MCF 10A (cell line): ENCODE results near the gene DNAH10. TPM values are rescaled to one million over a fixed set of nuclear protein-coding genes. Genes with fewer than 3 reads are reported as not detected.

Experiments
- BruUV-seq: library from RNA; stranded (reverse); fragments of 400-500 nt; replicated peaks from 2 replicates; lab custom pipeline; 2021; lab: Mats Ljungman, UMichigan
- CTCF ChIA-PET: fragments of 300-600 bp; sonication (Branson Sonifier 250); formaldehyde crosslinking; extraction: SDS; loops from one replicate; lab custom pipeline; 2021; ENCODE audit warnings: antibody characterized with exemption, inconsistent platforms; lab: Yijun Ruan, JAX
- POLR2A ChIA-PET: fragments of 300-600, 350-650 bp; sonication (Branson Sonifier 250); formaldehyde crosslinking; extraction: SDS; loops from one replicate; lab custom pipeline; 2020; ENCODE audit warnings: antibody characterized with exemption, inconsistent platforms; lab: Yijun Ruan, JAX
- DNase-seq: peaks from one replicate; pipeline ENCODE4 v3.0.0-alpha.2; 2018; ENCODE audit not compliant: unreplicated experiment
- H3K27ac Mint-ChIP-seq: one replicate; pipeline ENCODE4 v1.8.0; 2022; ENCODE audit warnings: mild to moderate bottlenecking, low read depth, mixed read lengths; ENCODE audit not compliant: unreplicated experiment
- H3K27me3 Mint-ChIP-seq: one replicate; pipeline ENCODE4 v1.8.0; 2022; ENCODE audit warnings: mixed read lengths; ENCODE audit not compliant: insufficient read depth, unreplicated experiment
- H3K36me3 Mint-ChIP-seq: one replicate; pipeline ENCODE4 v1.8.0; 2022; ENCODE audit warnings: mild to moderate bottlenecking, moderate library complexity, mixed read lengths; ENCODE audit not compliant: insufficient read depth, unreplicated experiment
- H3K4me1 Mint-ChIP-seq: one replicate; pipeline ENCODE4 v1.8.0; 2022; ENCODE audit warnings: mixed read lengths; ENCODE audit not compliant: insufficient read depth, unreplicated experiment
- H3K4me3 Mint-ChIP-seq: one replicate; pipeline ENCODE4 v1.8.0; 2022; ENCODE audit warnings: mild to moderate bottlenecking, moderate library complexity, mixed read lengths; ENCODE audit not compliant: unreplicated experiment
- H3K9me3 Mint-ChIP-seq: one replicate; pipeline ENCODE4 v1.8.0; 2022; ENCODE audit warnings: mixed read lengths; ENCODE audit not compliant: unreplicated experiment
- intact Hi-C: fragments of 100-400 bp; cut with micrococcal nuclease; formaldehyde crosslinking; loops from 2 replicates; pipeline ENCODE4 v1.14.1; 2022
- total RNA-seq: library from RNA; stranded (reverse); gene quantifications from 2 replicates; pipeline ENCODE4 v1.2.3, GENCODE V29; 2022
- TF ChIP-seq, protein P1 (sequence below): fragments of 200-600 bp; IDR thresholded peaks from one replicate; pipeline ENCODE4 v1.8.0; 2022; ENCODE audit warnings: antibody characterized with exemption, mild to moderate bottlenecking; ENCODE audit not compliant: unreplicated experiment

DNAH10 gene
- total RNA-seq, 1 experiment from 2014 or later = 0.21 TPM

DNA sequence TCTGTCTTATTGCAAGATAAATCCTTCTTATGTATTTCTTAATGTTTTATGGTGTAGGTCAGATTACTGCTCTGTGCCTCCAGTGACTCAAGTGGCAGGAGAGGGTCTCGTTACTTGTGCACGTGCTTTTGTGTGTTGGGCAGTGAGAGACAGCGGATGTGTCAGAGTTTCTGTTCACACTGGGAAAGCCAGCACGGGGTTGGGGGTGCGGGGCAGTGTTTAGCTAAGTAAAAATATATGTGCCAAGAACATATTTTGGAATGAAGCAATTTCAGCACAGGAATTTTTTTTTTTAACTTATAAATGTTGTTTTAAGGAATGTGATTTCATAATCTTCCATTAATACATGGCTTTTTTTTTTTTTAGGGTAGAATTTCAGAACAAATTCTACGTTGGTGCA, 4.5 kb upstream of the DNAH10 start:
- Mint-ChIP-seq H3K27me3 (no peaks in the 10 kb centered on the region), H3K27ac (peak overlapping the region; percentile 67), H3K4me1 (peaks cover 11% of the 10 kb centered on the region), H3K36me3 (peaks cover 12% of the 10 kb centered on the region), H3K4me3 (peak overlapping the region; percentile 21), H3K9me3 (no peaks in the 10 kb centered on the region)
- intact Hi-C loops = no loop called here
- POLR2A ChIA-PET = interaction anchor here (0.6 to 2.0 kb wide), 6 partner anchors 44 to 346 kb away, joined by 3 to 6 read pairs (median 4); partner anchors contain the start of gene ATP6V0A2
- no TSS peak for BruUV-seq
- CTCF ChIA-PET = interaction anchor here (1.0 kb wide), 1 partner anchor 43 kb away, joined by 8 read pairs; no protein-coding TSS in a partner anchor
- TF ChIP-seq, protein P1, sequence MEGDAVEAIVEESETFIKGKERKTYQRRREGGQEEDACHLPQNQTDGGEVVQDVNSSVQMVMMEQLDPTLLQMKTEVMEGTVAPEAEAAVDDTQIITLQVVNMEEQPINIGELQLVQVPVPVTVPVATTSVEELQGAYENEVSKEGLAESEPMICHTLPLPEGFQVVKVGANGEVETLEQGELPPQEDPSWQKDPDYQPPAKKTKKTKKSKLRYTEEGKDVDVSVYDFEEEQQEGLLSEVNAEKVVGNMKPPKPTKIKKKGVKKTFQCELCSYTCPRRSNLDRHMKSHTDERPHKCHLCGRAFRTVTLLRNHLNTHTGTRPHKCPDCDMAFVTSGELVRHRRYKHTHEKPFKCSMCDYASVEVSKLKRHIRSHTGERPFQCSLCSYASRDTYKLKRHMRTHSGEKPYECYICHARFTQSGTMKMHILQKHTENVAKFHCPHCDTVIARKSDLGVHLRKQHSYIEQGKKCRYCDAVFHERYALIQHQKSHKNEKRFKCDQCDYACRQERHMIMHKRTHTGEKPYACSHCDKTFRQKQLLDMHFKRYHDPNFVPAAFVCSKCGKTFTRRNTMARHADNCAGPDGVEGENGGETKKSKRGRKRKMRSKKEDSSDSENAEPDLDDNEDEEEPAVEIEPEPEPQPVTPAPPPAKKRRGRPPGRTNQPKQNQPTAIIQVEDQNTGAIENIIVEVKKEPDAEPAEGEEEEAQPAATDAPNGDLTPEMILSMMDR = no peak
- peak; percentile 95 for DNase-seq

DNA sequence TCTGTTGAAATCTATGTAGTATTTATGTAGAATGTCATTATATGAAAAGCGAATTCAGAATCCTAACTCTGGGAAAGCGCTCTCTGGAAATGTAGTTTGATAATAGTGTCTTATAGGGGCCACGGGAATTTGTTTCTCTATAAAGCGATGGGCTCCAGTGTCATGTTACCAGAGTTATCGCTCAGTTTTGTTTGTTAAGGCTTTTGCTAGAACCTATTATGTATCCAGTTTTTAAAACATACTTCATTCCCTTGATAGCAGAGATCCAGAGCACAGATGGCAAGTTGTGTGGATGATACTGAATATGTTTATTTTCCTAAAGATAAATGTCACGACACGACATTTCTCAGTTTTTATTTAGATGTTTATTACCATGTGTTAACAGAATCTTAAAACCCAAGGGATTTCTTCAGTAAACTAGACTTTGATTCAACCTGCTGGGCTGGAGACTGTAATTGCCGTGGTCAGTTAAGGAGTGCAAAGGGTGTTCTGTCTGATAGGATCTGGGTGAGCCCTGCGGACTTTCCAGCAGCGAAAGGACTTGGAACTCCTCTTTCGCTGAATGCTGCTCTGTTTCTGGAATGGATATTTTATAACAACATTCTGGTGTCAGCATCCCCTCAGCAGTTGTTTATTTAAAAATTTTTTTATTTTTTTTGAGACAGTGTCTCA, 1.7 kb upstream of the DNAH10 start:
- CTCF ChIA-PET = no interaction called here
- Mint-ChIP-seq H3K9me3 (no peaks in the 10 kb centered on the region), H3K4me3 (no peak overlapping the region), H3K27me3 (no peaks in the 10 kb centered on the region), H3K27ac (no peak overlapping the region), H3K4me1 (peaks cover 11% of the 10 kb centered on the region), H3K36me3 (peaks cover 8% of the 10 kb centered on the region)
- TF ChIP-seq, protein P1 = no peak
- no TSS peak for BruUV-seq
- intact Hi-C loops = no loop called here
- POLR2A ChIA-PET = no interaction called here
- DNase-seq = no peak

DNA sequence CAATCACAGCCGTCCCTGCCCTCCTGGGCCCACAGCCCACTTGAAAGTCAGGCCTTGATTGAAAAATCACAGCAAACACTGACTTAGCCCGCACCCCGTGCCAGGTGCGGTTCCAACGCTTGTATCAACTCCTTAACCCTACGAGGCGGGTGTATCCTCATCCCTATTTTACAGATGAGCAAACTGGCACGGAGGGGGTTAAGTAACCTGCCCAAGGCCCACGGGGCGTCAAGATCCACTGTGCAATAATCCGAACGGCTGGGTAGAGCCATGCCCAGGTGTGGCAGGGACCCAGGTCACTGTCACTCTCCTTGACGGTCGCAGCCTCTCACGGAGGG, 583 bp downstream of the DNAH10 start:
- Mint-ChIP-seq H3K27me3 (no peaks in the 10 kb centered on the region), H3K9me3 (no peaks in the 10 kb centered on the region), H3K27ac (no peak overlapping the region), H3K36me3 (peaks cover 8% of the 10 kb centered on the region), H3K4me1 (peaks cover 5% of the 10 kb centered on the region), H3K4me3 (no peak overlapping the region)
- no TSS peak for BruUV-seq
- TF ChIP-seq, protein P1 = no peak
- intact Hi-C loops = no loop called here
- ChIA-PET POLR2A (no interaction called here), CTCF (no interaction called here)
- no peak for DNase-seq

DNA sequence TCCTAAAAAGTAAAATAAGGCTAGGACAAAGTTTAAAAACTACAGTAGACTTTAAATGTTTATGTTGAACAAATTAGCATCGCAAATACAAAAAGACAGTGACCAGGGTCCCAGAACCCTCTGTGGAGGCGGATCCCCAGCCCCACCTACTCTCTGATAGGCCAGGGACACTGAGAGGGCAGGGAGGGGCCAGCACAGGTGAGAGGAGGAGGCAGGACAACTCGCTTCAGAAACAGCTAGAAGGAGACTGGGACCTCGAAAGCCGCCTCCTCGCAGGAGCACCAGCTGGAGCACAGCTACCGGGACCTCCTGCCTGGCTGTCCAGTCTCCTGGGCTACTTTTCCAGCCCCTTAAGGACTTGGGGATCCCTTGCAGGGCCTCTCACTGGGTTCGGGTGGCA, 992 bp downstream of the DNAH10 start:
- no peak for DNase-seq
- peaks cover 8% of the 10 kb centered on the region for H3K36me3 Mint-ChIP-seq
- intact Hi-C loops = no loop called here
- H3K9me3 Mint-ChIP-seq = no peaks in the 10 kb centered on the region
- TF ChIP-seq, protein P1 = no peak
- no TSS peak for BruUV-seq
- POLR2A ChIA-PET = no interaction called here
- H3K27ac Mint-ChIP-seq = no peak overlapping the region
- H3K27me3 Mint-ChIP-seq = no peaks in the 10 kb centered on the region
- no peak overlapping the region for H3K4me3 Mint-ChIP-seq
- peaks cover 1% of the 10 kb centered on the region for H3K4me1 Mint-ChIP-seq
- CTCF ChIA-PET = no interaction called here
